ENCODE measurements around the gene UQCR10.
"Not testable (repeated sequence)": the region's sequence is repeated elsewhere in the genome, so short reads cannot be mapped to it uniquely, and the experiment has no call there.

UQCR10 gene

GRCh38 chr22:29737251-29738117, 29.7 kb upstream of the UQCR10 start:
- DNase-seq (ENCODE audit: low spot score) (no peak), FAIRE-seq (no peak)

GRCh38 chr22:29738118-29738815, 28.9 kb upstream of the UQCR10 start:
- FAIRE-seq (no peak), DNase-seq (ENCODE audit: low spot score) (no peak)

GRCh38 chr22:29739346-29739875, 27.8 kb upstream of the UQCR10 start:
- FAIRE-seq (no peak), DNase-seq (ENCODE audit: low spot score) (no peak)

- DNase-seq (ENCODE audit: low spot score) (no peak), FAIRE-seq (no peak)
Measured at GRCh38 chr22:29740216-29740615, 27.0 kb upstream of the UQCR10 start.

DNA sequence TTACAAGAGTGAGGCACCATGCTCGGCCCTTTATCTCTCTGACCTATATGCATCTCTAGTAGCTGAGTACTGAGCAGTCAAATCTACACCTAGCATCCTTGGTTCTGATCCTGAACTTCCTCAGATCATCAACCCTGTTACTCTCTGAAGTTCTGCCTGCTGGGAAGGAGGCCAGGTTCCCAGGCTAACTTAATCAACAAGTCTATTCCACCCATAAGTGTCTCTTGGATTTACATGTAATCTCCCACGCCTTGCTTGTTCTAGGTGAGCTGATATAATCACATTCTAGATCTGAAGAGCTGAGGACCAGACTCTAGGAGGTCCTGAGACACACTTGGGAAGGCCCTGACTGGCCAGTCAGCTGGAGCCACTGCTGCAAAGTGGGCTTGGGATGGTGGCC, 25.2 kb upstream of the UQCR10 start:
- FAIRE-seq (no peak), DNase-seq (ENCODE audit: low spot score) (no peak)

GRCh38 chr22:29742326-29742725, 24.8 kb upstream of the UQCR10 start:
- FAIRE-seq = no peak
- no peak for DNase-seq (ENCODE audit: low spot score)

DNA sequence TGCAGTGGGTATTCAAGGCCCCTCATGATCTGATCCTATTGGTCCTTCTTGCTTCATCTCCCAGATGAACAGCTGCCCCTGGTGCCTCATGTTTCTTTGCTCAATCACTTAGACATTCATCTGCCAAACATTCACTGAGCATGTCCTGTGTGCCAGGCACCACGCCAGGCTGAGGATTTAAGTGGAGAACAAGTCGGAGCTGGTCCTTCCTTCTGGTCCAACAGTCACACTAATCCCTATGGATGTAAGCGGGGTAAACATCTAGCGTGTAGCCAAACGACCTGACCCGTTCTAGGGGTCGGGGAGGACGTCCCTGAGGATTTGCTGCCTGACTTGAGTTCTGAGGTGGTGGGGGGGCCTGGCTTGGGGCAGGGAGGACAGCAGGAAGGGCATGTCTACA, 22.3 kb upstream of the UQCR10 start:
- DNase-seq (ENCODE audit: low spot score) (no peak), FAIRE-seq (no peak)

GRCh38 chr22:29747832-29748231, 19.3 kb upstream of the UQCR10 start:
- no peak for FAIRE-seq

GRCh38 chr22:29748248-29748893, 18.8 kb upstream of the UQCR10 start:
- FAIRE-seq (no peak), DNase-seq (ENCODE audit: low spot score) (no peak)

More at GRCh38 chr22:29747832-29748231, 19.3 kb upstream of the UQCR10 start:
- no peak for DNase-seq (ENCODE audit: low spot score)

GRCh38 chr22:29750029-29750428, 17.1 kb upstream of the UQCR10 start:
- DNase-seq (ENCODE audit: low spot score) (no peak), FAIRE-seq (no peak)

- no peak for DNase-seq (ENCODE audit: low spot score)
Measured at GRCh38 chr22:29750559-29751538, 16.3 kb upstream of the UQCR10 start.

DNA sequence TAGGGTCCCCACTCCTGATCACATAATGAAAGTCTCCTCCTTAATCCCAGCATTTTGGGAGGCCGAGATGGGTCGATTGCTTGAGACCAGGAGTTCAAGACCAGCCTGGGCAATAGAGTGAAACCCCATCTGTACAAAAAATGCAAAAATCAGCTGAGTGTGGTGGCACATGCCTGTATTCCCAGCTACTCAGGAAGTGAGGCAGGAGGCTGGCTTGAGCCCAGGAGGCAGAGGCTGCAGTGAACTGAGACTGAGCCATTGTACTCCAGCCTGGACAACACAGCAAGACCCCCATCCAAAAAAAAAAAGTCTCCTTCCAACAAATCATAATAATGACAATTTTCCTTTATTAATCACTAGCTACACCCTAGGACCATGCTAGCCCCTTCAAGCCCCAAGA, 15.5 kb upstream of the UQCR10 start:
- FAIRE-seq = no peak

More at GRCh38 chr22:29750559-29751538, 16.3 kb upstream of the UQCR10 start:
- no peak for FAIRE-seq

GRCh38 chr22:29753808-29754657, 13.1 kb upstream of the UQCR10 start:
- FAIRE-seq = no peak
- no peak for DNase-seq (ENCODE audit: low spot score)

More for the DNA sequence above, 15.5 kb upstream of the UQCR10 start:
- DNase-seq (ENCODE audit: low spot score) = no peak

GRCh38 chr22:29754658-29755395, 12.3 kb upstream of the UQCR10 start:
- not testable (repeated sequence) for FAIRE-seq; DNase-seq (ENCODE audit: low spot score)

DNA sequence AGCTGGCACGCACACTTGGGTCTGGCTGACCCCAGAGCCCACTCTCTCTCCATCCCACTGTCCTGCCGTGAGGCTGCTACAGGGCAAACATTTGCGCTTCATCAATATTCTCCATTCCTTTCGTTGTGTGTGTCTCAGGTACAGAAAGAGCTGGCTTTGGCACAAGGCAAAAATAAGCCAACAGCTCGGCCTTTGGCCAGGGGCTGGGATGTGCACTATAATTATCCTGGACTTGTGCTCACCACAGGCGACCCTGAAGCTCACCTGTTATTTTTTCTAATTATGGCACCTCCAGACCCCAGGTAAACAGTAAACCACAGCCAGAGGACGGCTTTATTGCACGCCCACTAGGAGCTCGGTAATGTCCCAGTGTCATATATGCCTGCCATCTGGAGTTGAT, 11.3 kb upstream of the UQCR10 start:
- no peak for DNase-seq (ENCODE audit: low spot score)

DNA sequence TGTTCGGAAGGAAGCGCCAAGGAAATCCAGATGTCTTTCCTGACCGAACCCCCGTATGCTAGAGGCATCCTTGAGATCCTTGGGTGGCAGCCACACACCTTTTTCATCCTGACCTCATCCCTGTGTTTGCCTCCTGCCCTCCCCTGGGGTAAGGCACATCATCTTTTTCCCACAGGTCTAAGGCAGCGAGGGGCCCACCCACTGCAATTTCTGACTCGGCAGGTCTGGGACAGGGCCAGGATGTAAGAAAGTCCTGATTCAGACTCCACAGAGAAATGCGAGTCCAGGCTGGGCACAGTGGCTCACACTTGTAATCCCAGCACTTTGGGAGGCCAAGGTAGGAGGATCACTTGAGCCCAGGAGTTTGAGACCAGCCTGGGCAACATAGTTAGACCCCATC, 10.8 kb upstream of the UQCR10 start:
- no peak for FAIRE-seq

More for the DNA sequence above, 11.3 kb upstream of the UQCR10 start:
- no peak for FAIRE-seq

DNA sequence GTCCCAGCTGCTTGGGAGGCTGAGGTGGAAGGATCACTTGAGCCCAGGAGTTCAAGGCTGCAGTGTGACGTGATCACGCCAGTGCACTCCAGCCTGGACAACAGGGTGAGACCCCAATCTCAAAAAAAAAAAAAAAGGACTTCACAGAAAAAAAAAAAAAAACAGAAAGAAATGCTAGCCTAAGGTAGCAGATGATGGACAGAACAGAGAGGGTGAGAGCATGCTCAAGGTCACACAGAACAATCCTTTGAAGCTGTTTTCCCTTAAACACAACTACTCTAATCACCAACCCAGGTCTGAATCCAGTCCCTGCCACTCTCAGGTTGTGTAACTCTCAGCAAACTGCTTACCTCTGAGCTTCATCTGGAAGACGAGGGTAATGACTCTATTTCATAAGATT, 10.1 kb upstream of the UQCR10 start:
- FAIRE-seq = no peak
- DNase-seq (ENCODE audit: low spot score) = no peak

More for the DNA sequence above, 10.8 kb upstream of the UQCR10 start:
- DNase-seq (ENCODE audit: low spot score) = no peak

GRCh38 chr22:29758068-29758622, 9.0 kb upstream of the UQCR10 start:
- DNase-seq (ENCODE audit: low spot score) = no peak
- no peak for FAIRE-seq

- DNase-seq (ENCODE audit: low spot score) = no peak
- FAIRE-seq = no peak
Measured at GRCh38 chr22:29758959-29759358, 8.2 kb upstream of the UQCR10 start.

All from RCC 7860 (cell line).